Hepatocyte (in vitro differentiated cells): ENCODE measurements around the gene GOLT1B. TPM values are rescaled to one million over a fixed set of nuclear protein-coding genes. Genes with fewer than 3 reads are reported as not detected.

Experiments
- DNase-seq: peaks from one replicate; pipeline ENCODE4 v3.0.0-alpha.2; 2016; ENCODE audit warnings: low spot score
- H2AFZ ChIP-seq: fragments of 200-600 bp; sonication (generic); 2 replicates; pipeline ENCODE4 v1.6.0; 2016; ENCODE audit warnings: antibody characterized with exemption, mild to moderate bottlenecking
- H3K27ac ChIP-seq: fragments of 200-600 bp; sonication (generic); 2 replicates; pipeline ENCODE4 v1.5.1; 2016; ENCODE audit warnings: mild to moderate bottlenecking
- H3K27me3 ChIP-seq: fragments of 200-600 bp; sonication (generic); 2 replicates; pipeline ENCODE4 v1.6.1; 2016
- H3K36me3 ChIP-seq: fragments of 200-600 bp; sonication (generic); replicated peaks from 2 replicates; pipeline ENCODE4 v1.5.1; 2016; ENCODE audit warnings: low read depth; ENCODE audit not compliant: insufficient read depth
- H3K4me1 ChIP-seq: fragments of 200-600 bp; sonication (generic); 2 replicates; pipeline ENCODE4 v1.5.1; 2016; ENCODE audit warnings: mild to moderate bottlenecking, moderate library complexity; ENCODE audit not compliant: insufficient read depth
- H3K4me2 ChIP-seq: fragments of 200-600 bp; sonication (generic); 2 replicates; pipeline ENCODE4 v1.6.0; 2016
- H3K4me3 ChIP-seq: fragments of 200-600 bp; sonication (generic); 2 replicates; pipeline ENCODE4 v1.5.1; 2016; ENCODE audit warnings: mild to moderate bottlenecking
- H3K79me2 ChIP-seq: fragments of 200-600 bp; sonication (generic); 2 replicates; pipeline ENCODE4 v1.6.0; 2017; ENCODE audit warnings: mild to moderate bottlenecking
- H3K9me2 ChIP-seq: fragments of 200-600 bp; sonication (generic); replicated peaks from 2 replicates; pipeline ENCODE4 v1.6.0; 2017; ENCODE audit warnings: mild to moderate bottlenecking; ENCODE audit not compliant: insufficient read depth
- H3K9me3 ChIP-seq: fragments of 200-600 bp; sonication (generic); 2 replicates; pipeline ENCODE4 v1.5.1; 2016; ENCODE audit warnings: low read depth, mild to moderate bottlenecking
- H4K20me1 ChIP-seq: fragments of 200-600 bp; sonication (generic); 2 replicates; pipeline ENCODE4 v1.6.0; 2016; ENCODE audit warnings: mild to moderate bottlenecking; ENCODE audit not compliant: insufficient read depth, poor library complexity, severe bottlenecking
- CTCF ChIP-seq: fragments of 200-600 bp; sonication (generic); IDR thresholded peaks from 2 replicates; pipeline ENCODE4 v1.5.1; 2016; ENCODE audit warnings: antibody characterized with exemption, mild to moderate bottlenecking; ENCODE audit not compliant: poor library complexity
- EZH2 ChIP-seq: fragments of 200-600 bp; sonication (generic); IDR thresholded peaks from 2 replicates; pipeline ENCODE4 v1.6.1; 2016; ENCODE audit warnings: antibody characterized with exemption, mild to moderate bottlenecking, borderline replicate concordance
- EZH2phosphoT487 ChIP-seq: fragments of 200-600 bp; sonication (generic); IDR thresholded peaks from one replicate; pipeline ENCODE4 v1.6.1; 2018; ENCODE audit warnings: antibody characterized with exemption, mild to moderate bottlenecking, low read depth, moderate library complexity; ENCODE audit not compliant: unreplicated experiment, severe bottlenecking
- WGBS: methylation state at CpG from one replicate; pipeline ENCODE4 v1.1.6; 2016; ENCODE audit warnings: low lambda C conversion rate; ENCODE audit errors: missing lambda C conversion rate; 5-methylcytosine and 5-hydroxymethylcytosine counted together
- polyA plus RNA-seq: library from polyadenylated mRNA; unstranded; fragments of >200 nt; fragmentation: Nextera tagmentation; extraction: Ambion mirVana; gene quantifications from 2 replicates; pipeline ENCODE4 v1.2.1, GENCODE V29; 2016
- total RNA-seq: library from RNA; depleted of rRNA; stranded (reverse); fragments of >200 nt; gene quantifications from 2 replicates; pipeline ENCODE4 v1.2.3, GENCODE V29; 2014

GOLT1B gene
- total and polyA plus RNA-seq, 2 experiments from 2014 or later: 41.2 to 60.8 TPM

DNA sequence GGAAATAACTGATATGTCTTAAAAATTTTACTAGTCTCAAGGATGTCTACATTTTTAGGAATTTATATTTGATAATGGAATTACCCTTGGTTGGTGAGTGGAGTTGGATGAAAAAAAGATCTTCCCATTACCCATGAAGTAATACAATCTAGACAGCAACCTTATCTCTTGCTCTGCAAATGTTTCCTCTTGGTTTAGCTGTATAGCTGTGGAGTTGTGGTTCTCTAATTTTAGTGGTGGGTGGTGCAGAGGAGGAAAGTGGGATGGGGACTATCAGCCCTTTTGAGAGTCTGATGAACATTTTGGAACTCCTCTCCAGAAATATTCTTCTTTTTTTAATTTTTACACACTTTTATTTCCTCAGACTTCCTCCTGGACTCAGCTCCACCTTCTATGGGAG, 41.6 kb downstream of the GOLT1B start:
- no peaks in the 10 kb centered on the region for H3K9me3 ChIP-seq
- no peaks in the 10 kb centered on the region for H3K9me2 ChIP-seq
- H3K4me2 ChIP-seq: no peak overlapping the region
- H3K4me3 ChIP-seq: no peak overlapping the region
- no peak overlapping the region for H3K27ac ChIP-seq
- no peak overlapping the region for H2AFZ ChIP-seq
- no peaks in the 10 kb centered on the region for H3K27me3 ChIP-seq
- no peaks in the 10 kb centered on the region for H3K79me2 ChIP-seq
- H4K20me1 ChIP-seq: no peaks in the 10 kb centered on the region
- TF ChIP-seq CTCF (no peak), EZH2 (no peak), EZH2phosphoT487 (no peak)
- no peaks in the 10 kb centered on the region for H3K4me1 ChIP-seq
- H3K36me3 ChIP-seq: no peaks in the 10 kb centered on the region
- no peak for DNase-seq

DNA sequence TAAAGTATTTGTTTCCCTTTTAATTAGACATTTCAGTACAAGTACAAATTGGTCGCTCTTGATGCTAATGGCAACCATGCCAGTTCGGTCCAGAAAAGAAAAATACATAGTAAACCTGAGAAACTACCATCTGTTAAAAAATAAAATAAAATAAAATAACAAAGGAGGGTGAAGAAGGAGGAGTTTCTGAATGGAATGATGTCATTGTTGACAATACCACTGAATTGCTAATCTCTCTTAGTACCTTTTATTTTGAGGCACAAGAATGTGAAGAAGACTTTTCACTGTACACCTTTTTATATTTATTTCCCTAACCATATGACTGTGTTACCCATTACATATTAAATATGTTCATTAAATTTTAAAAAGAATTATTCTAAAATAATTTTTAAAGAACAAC, 44.0 kb downstream of the GOLT1B start:
- WGBS: 81% methylated on average over 2 of the region's 2 CpGs
- Histone ChIP-seq H3K4me1 (no peaks in the 10 kb centered on the region), H4K20me1 (no peaks in the 10 kb centered on the region), H3K36me3 (no peaks in the 10 kb centered on the region), H3K27ac (no peak overlapping the region), H3K27me3 (no peaks in the 10 kb centered on the region), H3K4me3 (no peak overlapping the region), H3K4me2 (no peak overlapping the region), H3K79me2 (no peaks in the 10 kb centered on the region), H3K9me3 (no peaks in the 10 kb centered on the region), H2AFZ (no peak overlapping the region), H3K9me2 (no peaks in the 10 kb centered on the region)
- no peak for TF ChIP-seq EZH2phosphoT487
- TF ChIP-seq EZH2: no peak
- no peak for TF ChIP-seq CTCF
- no peak for DNase-seq

DNA sequence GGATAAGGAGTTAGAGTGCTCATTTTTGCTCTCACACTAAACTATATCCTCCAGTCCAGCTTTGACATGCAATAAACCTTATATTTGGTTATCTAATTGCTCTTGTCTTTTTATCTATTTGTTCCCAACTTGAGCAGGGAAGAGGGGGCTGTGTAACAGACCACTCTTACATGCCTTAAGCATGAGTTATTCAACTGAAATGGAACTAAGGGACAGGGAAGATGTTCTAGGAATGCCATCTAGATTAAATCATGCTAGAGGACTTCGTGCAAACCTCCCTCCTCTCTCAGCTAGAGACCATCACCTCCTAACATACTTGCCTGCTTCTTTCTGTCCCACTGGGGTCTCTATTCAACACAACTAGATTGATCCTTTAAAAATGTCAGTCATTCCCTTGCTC, 45.1 kb downstream of the GOLT1B start:
- Histone ChIP-seq H3K79me2 (no peaks in the 10 kb centered on the region), H3K9me3 (no peaks in the 10 kb centered on the region), H3K9me2 (no peaks in the 10 kb centered on the region), H3K27me3 (no peaks in the 10 kb centered on the region), H3K4me1 (no peaks in the 10 kb centered on the region), H2AFZ (no peak overlapping the region), H3K4me3 (no peak overlapping the region), H3K36me3 (no peaks in the 10 kb centered on the region), H4K20me1 (no peaks in the 10 kb centered on the region), H3K4me2 (no peak overlapping the region), H3K27ac (no peak overlapping the region)
- WGBS: 0% methylated on average over 1 of the region's 1 CpG
- no peak for DNase-seq
- TF ChIP-seq CTCF: no peak
- TF ChIP-seq EZH2phosphoT487: no peak
- TF ChIP-seq EZH2: no peak

DNA sequence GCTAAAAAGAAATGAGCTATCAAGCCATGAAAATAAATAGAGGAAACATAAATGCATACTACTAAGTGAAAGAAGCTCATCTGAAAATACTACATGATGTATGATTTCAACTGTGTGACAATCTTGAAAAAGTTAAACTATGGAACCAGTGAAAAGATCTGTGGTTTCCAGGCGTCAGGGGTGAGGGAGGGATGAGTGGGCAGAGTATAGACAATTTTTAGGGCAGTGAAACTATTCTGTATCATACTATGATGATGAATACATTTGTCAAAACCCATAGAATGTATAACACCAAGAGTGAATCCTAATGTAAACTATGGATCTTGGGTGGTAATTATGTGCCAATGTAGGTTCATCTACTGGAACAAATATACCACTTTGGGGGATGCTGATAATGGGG, 45.8 kb downstream of the GOLT1B start:
- no peak overlapping the region for H2AFZ ChIP-seq
- H3K9me2 ChIP-seq: no peaks in the 10 kb centered on the region
- 59% methylated on average over 1 of the region's 1 CpG for WGBS
- no peak for DNase-seq
- H3K4me3 ChIP-seq: no peak overlapping the region
- H3K4me2 ChIP-seq: no peak overlapping the region
- no peak overlapping the region for H3K27ac ChIP-seq
- H3K9me3 ChIP-seq: no peaks in the 10 kb centered on the region
- no peak for TF ChIP-seq EZH2
- TF ChIP-seq CTCF: no peak
- no peak for TF ChIP-seq EZH2phosphoT487
- no peaks in the 10 kb centered on the region for H3K36me3 ChIP-seq
- H3K27me3 ChIP-seq: no peaks in the 10 kb centered on the region
- H3K4me1 ChIP-seq: no peaks in the 10 kb centered on the region
- no peaks in the 10 kb centered on the region for H3K79me2 ChIP-seq
- H4K20me1 ChIP-seq: no peaks in the 10 kb centered on the region
